Kidney epithelial cell (primary cell): Measurements from ENCODE around the gene FAM83B. TPM values are rescaled to one million over a fixed set of nuclear protein-coding genes. Genes with fewer than 3 reads are reported as not detected.

ENCODE experiments used
- DNase-seq: peaks from one replicate; pipeline ENCODE4 v3.0.0-alpha.2; 2010; ENCODE audit warnings: low read depth
- H3K27me3 ChIP-seq: 2 replicates; pipeline ENCODE4 v1.6.0; 2011; ENCODE audit warnings: low read length; ENCODE audit not compliant: control insufficient read depth, insufficient read depth
- H3K36me3 ChIP-seq: 2 replicates; pipeline ENCODE4 v1.5.1; 2011; ENCODE audit warnings: low read length; ENCODE audit not compliant: control insufficient read depth, insufficient read depth
- H3K4me3 ChIP-seq: 2 replicates; pipeline ENCODE4 v1.5.1; 2011; ENCODE audit warnings: low read depth, mild to moderate bottlenecking, control low read depth, low read length
- total RNA-seq: library from RNA; depleted of rRNA; stranded (reverse); fragments of >200 nt; gene quantifications from 2 replicates; pipeline ENCODE4 v1.2.3, GENCODE V29; 2015
- TF ChIP-seq, protein P1 (sequence below): IDR thresholded peaks from 2 replicates; pipeline ENCODE4 v1.5.1; 2011; ENCODE audit warnings: mild to moderate bottlenecking, moderate library complexity, low read length, control low read depth, inconsistent platforms; ENCODE audit not compliant: insufficient read depth, poor library complexity, severe bottlenecking

The FAM83B gene
- total RNA-seq, 1 donor from 2014 or later: 14.5 TPM

DNA sequence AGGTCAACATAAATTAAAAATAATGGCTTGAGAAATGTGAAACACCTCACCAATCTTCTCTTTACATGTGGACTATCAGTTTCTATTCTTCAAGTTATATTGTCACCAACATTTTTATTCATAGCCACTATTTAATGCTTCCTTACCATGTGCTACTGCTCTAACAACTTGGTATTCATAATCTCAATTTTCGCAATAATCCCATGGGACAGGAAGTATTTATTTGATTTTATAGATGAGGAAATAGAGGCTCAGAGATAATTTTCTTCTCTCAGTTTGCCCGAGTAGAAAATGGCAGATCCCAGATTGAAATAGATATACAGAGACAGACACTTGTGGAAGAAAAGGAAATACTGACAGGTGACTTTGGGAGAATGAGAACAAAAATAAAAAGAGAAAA is 66.6 kb downstream of the FAM83B start:
- TF ChIP-seq, protein P1, sequence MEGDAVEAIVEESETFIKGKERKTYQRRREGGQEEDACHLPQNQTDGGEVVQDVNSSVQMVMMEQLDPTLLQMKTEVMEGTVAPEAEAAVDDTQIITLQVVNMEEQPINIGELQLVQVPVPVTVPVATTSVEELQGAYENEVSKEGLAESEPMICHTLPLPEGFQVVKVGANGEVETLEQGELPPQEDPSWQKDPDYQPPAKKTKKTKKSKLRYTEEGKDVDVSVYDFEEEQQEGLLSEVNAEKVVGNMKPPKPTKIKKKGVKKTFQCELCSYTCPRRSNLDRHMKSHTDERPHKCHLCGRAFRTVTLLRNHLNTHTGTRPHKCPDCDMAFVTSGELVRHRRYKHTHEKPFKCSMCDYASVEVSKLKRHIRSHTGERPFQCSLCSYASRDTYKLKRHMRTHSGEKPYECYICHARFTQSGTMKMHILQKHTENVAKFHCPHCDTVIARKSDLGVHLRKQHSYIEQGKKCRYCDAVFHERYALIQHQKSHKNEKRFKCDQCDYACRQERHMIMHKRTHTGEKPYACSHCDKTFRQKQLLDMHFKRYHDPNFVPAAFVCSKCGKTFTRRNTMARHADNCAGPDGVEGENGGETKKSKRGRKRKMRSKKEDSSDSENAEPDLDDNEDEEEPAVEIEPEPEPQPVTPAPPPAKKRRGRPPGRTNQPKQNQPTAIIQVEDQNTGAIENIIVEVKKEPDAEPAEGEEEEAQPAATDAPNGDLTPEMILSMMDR: no peak
- Histone ChIP-seq H3K27me3 (no peaks in the 10 kb centered on the region), H3K4me3 (no peak overlapping the region), H3K36me3 (no peaks in the 10 kb centered on the region)
- DNase-seq: no peak

DNA sequence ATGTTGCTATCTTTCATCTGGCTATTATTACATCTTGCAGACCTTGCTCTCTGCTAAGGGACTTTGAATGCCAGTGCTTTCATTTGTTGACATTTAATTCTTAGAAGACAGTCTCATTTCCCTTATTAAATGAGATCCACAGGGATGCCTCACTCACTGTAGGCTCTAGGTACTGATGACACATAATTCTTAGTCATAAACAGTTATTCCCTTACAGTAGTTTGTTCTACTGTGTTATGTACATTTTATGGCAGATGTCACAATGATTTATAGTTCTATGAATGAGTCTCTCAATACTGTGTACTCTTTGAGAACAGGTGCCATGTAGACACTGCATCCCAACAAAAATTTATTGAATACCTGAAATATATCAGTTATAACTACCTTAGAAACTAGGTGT is 70.3 kb downstream of the FAM83B start:
- no peak for DNase-seq
- TF ChIP-seq, protein P1: no peak
- Histone ChIP-seq H3K36me3 (no peaks in the 10 kb centered on the region), H3K27me3 (no peaks in the 10 kb centered on the region), H3K4me3 (no peak overlapping the region)

DNA sequence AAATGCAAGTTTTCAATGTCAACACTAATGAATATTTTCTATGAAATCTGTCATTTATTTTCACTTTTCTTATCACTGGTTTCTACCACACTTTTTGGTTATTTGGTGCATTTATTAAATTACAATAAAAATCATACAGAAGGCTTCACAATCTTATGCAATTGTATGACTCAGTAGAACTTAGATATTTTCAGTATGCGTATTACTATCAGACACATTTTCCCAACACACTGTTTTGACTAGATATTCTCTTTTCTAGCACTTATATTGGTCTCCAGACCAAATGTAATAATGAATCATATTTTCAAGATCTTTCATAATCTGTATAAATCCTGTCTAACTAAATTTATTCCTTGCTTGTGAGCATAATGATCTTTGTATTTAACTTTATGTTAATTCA is 74.1 kb downstream of the FAM83B start:
- DNase-seq: no peak
- Histone ChIP-seq H3K4me3 (no peak overlapping the region), H3K27me3 (no peaks in the 10 kb centered on the region), H3K36me3 (no peaks in the 10 kb centered on the region)
- TF ChIP-seq, protein P1: no peak

DNA sequence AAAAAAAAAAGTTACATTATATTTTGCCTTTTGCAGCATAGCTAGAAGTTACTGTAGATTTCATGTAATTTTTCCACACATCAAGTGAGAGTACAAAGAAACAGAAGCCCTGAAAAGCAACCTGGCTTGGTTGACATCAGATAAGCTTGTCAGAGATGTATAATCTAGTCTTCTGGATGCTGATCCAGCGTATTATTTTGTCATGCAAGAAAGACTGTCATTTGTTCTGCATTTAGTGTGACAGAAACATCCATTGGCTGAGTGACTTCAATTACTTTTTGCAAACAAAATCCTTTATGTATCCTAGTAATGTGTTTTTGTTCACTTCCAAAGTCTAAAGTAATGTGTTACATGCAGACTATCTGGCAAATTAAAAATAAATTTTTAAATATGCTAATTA is 75.3 kb downstream of the FAM83B start:
- Histone ChIP-seq H3K4me3 (no peak overlapping the region), H3K27me3 (no peaks in the 10 kb centered on the region), H3K36me3 (no peaks in the 10 kb centered on the region)
- TF ChIP-seq, protein P1: no peak
- DNase-seq: no peak

DNA sequence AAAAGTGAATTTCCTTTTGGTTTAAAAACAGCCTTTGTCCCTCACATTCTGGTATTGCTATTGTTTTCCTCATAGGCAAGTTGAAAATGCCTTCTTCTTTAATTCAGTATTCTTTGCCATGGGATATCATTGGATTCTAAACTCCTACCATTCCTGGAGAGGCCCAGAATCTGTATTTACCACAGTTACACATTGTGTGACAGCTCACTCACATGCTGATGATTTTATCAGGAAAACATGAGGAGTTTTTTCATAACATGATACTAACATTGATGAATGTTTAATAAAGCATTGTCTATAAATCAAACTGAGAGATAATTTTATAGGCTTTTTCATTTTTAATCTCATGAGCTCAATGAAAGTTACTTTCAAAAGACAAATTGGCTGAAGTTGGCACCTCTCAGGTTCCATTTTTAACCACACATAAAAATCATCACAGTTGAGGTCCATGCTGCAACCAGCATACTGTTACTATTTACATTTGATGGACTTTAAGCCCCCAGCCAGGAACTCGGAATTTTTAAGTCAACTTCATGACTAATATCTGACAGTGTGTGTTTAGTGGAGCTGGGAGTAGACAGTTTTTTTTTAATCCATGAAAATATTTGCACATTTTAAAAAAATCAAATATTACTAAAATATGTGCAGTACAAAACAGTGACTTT is 82.8 kb downstream of the FAM83B start:
- no peaks in the 10 kb centered on the region for H3K27me3 ChIP-seq
- H3K4me3 ChIP-seq: no peak overlapping the region
- DNase-seq: no peak
- TF ChIP-seq, protein P1: no peak
- no peaks in the 10 kb centered on the region for H3K36me3 ChIP-seq

DNA sequence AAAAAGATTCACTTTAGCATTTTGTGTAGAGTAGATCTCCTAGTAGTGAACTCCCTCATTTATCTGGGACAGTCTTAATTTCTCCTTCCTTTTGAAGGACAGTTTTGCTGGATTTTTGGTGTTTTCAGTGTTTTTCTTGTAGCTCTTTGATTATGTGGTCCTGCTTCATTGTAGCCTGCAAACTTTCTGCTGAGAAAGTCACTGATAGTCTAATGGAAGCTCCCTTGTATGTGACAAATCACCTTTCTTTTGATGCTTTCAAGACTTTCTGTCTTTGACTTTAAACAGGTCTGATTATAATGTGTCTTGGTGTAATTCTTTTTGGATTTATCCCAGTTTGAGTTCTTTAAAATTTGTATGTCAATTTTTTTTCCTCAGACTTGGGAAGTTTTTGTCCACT is 86.1 kb downstream of the FAM83B start:
- DNase-seq: no peak
- Histone ChIP-seq H3K36me3 (no peaks in the 10 kb centered on the region), H3K4me3 (no peak overlapping the region), H3K27me3 (no peaks in the 10 kb centered on the region)
- TF ChIP-seq, protein P1: no peak
